A549 (cell line): Measurements from ENCODE around the gene SLC9A6. TPM values are rescaled to one million over a fixed set of nuclear protein-coding genes. Genes with fewer than 3 reads are reported as not detected.

ENCODE experiments used
- ATAC-seq, 2 experiments: fragments of 200-7000 bp in 1 of 2; fragments of >200 bp in 1 of 2; cut with Nextera tagmentation in 1 of 2; cut with Tn5 transposase in 1 of 2; 3 replicates each; pipeline versions ENCODE4 v1.8.0 to v1.9.1; 2018 to 2020; ENCODE audit warnings: mild to moderate bottlenecking in 1 of 2, moderate library complexity in 1 of 2
- CTCF ChIA-PET: fragments of 300-600 bp; sonication (Branson Sonifier 250); formaldehyde crosslinking; extraction: SDS; loops from one replicate; lab custom pipeline; 2021; ENCODE audit warnings: antibody characterized with exemption, inconsistent platforms; lab: Yijun Ruan, JAX
- POLR2A ChIA-PET: fragments of 350-600 bp; formaldehyde crosslinking; extraction: SDS; loops from one replicate; lab custom pipeline; 2021; ENCODE audit warnings: antibody characterized with exemption, inconsistent platforms; lab: Yijun Ruan, JAX
- DNase-seq, 2 experiments: peaks; one replicate each; pipeline versions ENCODE4 v3.0.0 to v3.0.0-alpha.2; 2011 to 2016; ENCODE audit warnings: low read depth in 1 of 2, low spot score in 1 of 2
- FAIRE-seq: peaks from 2 replicates; lab custom pipeline; 2011; peaks lifted over from hg19 to GRCh38; lab: Jason Lieb, UNC
- H3K27ac ChIP-seq, 2 experiments: fragments of >200 bp; sonication (Bioruptor Twin); formaldehyde crosslinking; 3 replicates each; pipeline ENCODE4 v1.5.1; 2016 to 2017
- H3K4me1 ChIP-seq: fragments of >200 bp; sonication (Bioruptor Twin); formaldehyde crosslinking; 3 replicates; pipeline ENCODE4 v1.6.1; 2016
- H3K4me2 ChIP-seq: fragments of >200 bp; sonication (Bioruptor Twin); formaldehyde crosslinking; 3 replicates; pipeline ENCODE4 v1.6.1; 2016
- H3K4me3 ChIP-seq: fragments of >200 bp; sonication (Bioruptor Twin); formaldehyde crosslinking; 3 replicates; pipeline ENCODE4 v1.5.1; 2016
- H3K9me3 ChIP-seq: fragments of >200 bp; sonication (Bioruptor Twin); formaldehyde crosslinking; 3 replicates; pipeline ENCODE4 v1.6.1; 2016
- ATOH8 ChIP-seq: fragments of 250-450 bp; sonication (Bioruptor Pico); IDR thresholded peaks from 2 replicates; pipeline ENCODE4 v1.5.0; 2020; ENCODE audit warnings: low read depth, mild to moderate bottlenecking, moderate library complexity
- BCL3 ChIP-seq: fragments of >200 bp; sonication (Bioruptor Twin); formaldehyde crosslinking; IDR thresholded peaks from 3 replicates; pipeline ENCODE4 v1.6.1; 2016
- CBX2 ChIP-seq: fragments of 200-600 bp; sonication (generic); IDR thresholded peaks from 2 replicates; pipeline ENCODE4 v1.6.1; 2016; ENCODE audit warnings: low read depth, mild to moderate bottlenecking, borderline replicate concordance
- CBX8 ChIP-seq: fragments of 200-600 bp; sonication (generic); IDR thresholded peaks from 2 replicates; pipeline ENCODE4 v1.6.1; 2016
- CTCF ChIP-seq: fragments of >200 bp; sonication (Bioruptor Twin); formaldehyde crosslinking; IDR thresholded peaks from 3 replicates; pipeline ENCODE4 v1.5.1; 2016
- E2F6 ChIP-seq: IDR thresholded peaks from 2 replicates; pipeline ENCODE4 v1.6.1; 2012; ENCODE audit warnings: low read depth, borderline replicate concordance
- EP300 ChIP-seq, 2 experiments: fragments of >200 bp; sonication (Bioruptor Twin); formaldehyde crosslinking; IDR thresholded peaks; 2 replicates in 1 of 2; 3 replicates in 1 of 2; pipeline ENCODE4 v1.6.1; 2016 to 2017
- FOXS1 ChIP-seq: fragments of 250-450 bp; sonication (Bioruptor Pico); IDR thresholded peaks from 2 replicates; pipeline ENCODE4 v1.5.0; 2020; ENCODE audit warnings: mild to moderate bottlenecking, moderate library complexity
- JUN ChIP-seq, 2 experiments: fragments of >200 bp; sonication (Bioruptor Twin); formaldehyde crosslinking; IDR thresholded peaks; 2 replicates in 1 of 2; 3 replicates in 1 of 2; pipeline ENCODE4 v1.6.1; 2016 to 2017
- MAX ChIP-seq: IDR thresholded peaks from 2 replicates; pipeline ENCODE4 v1.6.1; 2012
- MAZ ChIP-seq: fragments of 150-350 bp; IDR thresholded peaks from 2 replicates; pipeline ENCODE4 v1.6.1; 2014; ENCODE audit warnings: antibody characterized with exemption, low read depth, low read length, borderline replicate concordance
- MYC ChIP-seq: IDR thresholded peaks from 2 replicates; pipeline ENCODE4 v1.6.1; 2012; ENCODE audit warnings: mild to moderate bottlenecking, inconsistent platforms, low read length, improper control_type of control experiment, borderline replicate concordance
- POLR2AphosphoS2 ChIP-seq: conservative IDR thresholded peaks from 2 replicates; pipeline ENCODE4 v1.6.1; 2012; ENCODE audit warnings: low read length, improper control_type of control experiment, inconsistent platforms
- RAD21 ChIP-seq, 2 experiments: fragments of >200 bp in 1 of 2; sonication (Bioruptor Twin) in 1 of 2; formaldehyde crosslinking in 1 of 2; IDR thresholded peaks in 1 of 2; conservative IDR thresholded peaks in 1 of 2; 2 replicates in 1 of 2; 3 replicates in 1 of 2; pipeline ENCODE4 v1.6.1; 2012 to 2018; ENCODE audit warnings: inconsistent platforms in 1 of 2
- RCOR1 ChIP-seq: fragments of 150-350 bp; IDR thresholded peaks from 2 replicates; pipeline ENCODE4 v1.6.1; 2014; ENCODE audit warnings: antibody characterized with exemption, low read length, low read depth
- SMC3 ChIP-seq: fragments of >200 bp; sonication (Bioruptor Twin); formaldehyde crosslinking; IDR thresholded peaks from 3 replicates; pipeline ENCODE4 v1.6.1; 2018; ENCODE audit warnings: inconsistent platforms
- SREBF2 ChIP-seq: fragments of 450-650 bp; IDR thresholded peaks from 2 replicates; pipeline ENCODE4 v1.6.1; 2014; ENCODE audit warnings: mild to moderate bottlenecking, moderate library complexity
- USF2 ChIP-seq: fragments of 450-650 bp; IDR thresholded peaks from 2 replicates; pipeline ENCODE4 v1.6.1; 2014; ENCODE audit warnings: antibody characterized with exemption
- ZFP36 ChIP-seq: fragments of 450-650 bp; IDR thresholded peaks from 2 replicates; pipeline ENCODE4 v1.6.1; 2014; ENCODE audit warnings: borderline replicate concordance; ENCODE audit not compliant: partially characterized antibody
- ZNF302 ChIP-seq: fragments of 250-450 bp; sonication (Bioruptor Pico); IDR thresholded peaks from 2 replicates; pipeline ENCODE4 v1.9.0; 2021; ENCODE audit warnings: inconsistent platforms, mild to moderate bottlenecking, moderate library complexity
- ZSCAN20 ChIP-seq: fragments of 250-450 bp; sonication (Bioruptor Pico); IDR thresholded peaks from 2 replicates; pipeline ENCODE4 v1.8.0; 2022; ENCODE audit warnings: mild to moderate bottlenecking, moderate library complexity
- WGBS: methylation state at CpG from one replicate; pipeline ENCODE4 v1.1.6; 2017; ENCODE audit errors: missing lambda C conversion rate; 5-methylcytosine and 5-hydroxymethylcytosine counted together
- polyA plus RNA-seq, 4 experiments: library from polyadenylated mRNA; depleted of rRNA in 3 of 4; stranded (reverse); fragments of >200 nt; fragmentation: RNase III in 1 of 4; extraction: RNeasy Plus Mini Kit Qiagen cat#74134 plus additional on column Dnase treatment in 1 of 4; gene quantifications; 2 replicates in 3 of 4; 3 replicates in 1 of 4; pipeline ENCODE4 v1.2.3, GENCODE V29; 2011 to 2017

SLC9A6 gene
- polyA plus RNA-seq, 2 of the 4 experiments (the other 2 are of a cell fraction) = 12.2 to 15.6 TPM

GRCh38 chrX:136021903-136022302, 36.7 kb downstream of the SLC9A6 start:
- Histone ChIP-seq H3K4me3 (no peak overlapping the region), H3K4me2 (no peak overlapping the region), H3K4me1 (no peaks in the 10 kb centered on the region), H3K27ac (no peak overlapping the region), H3K9me3 (no peaks in the 10 kb centered on the region)
- CTCF ChIA-PET = interaction anchor here (1.5 kb wide), 1 partner anchor 187 kb away, joined by 4 read pairs; no protein-coding TSS in a partner anchor
- FAIRE-seq = no peak
- ATAC-seq = no peak
- WGBS = 75% methylated on average over 1 of the region's 1 CpG
- POLR2A ChIA-PET = no interaction called here
- TF ChIP-seq EP300 (IDR thresholded peaks at IDR 0.05) (no peak), FOXS1 (no peak), ATOH8 (CRISPR knock-in tag) (no peak), POLR2AphosphoS2 (no peak), RAD21 (conservative IDR thresholded peaks at IDR 0.05 in 1 of 2, IDR thresholded peaks at IDR 0.05 in 1 of 2) (no peak), MAX (no peak), CBX2 (no peak), ZSCAN20 (CRISPR knock-in tag) (no peak), JUN (IDR thresholded peaks at IDR 0.05) (no peak), SMC3 (no peak), ZFP36 (no peak), ZNF302 (CRISPR knock-in tag) (no peak), RCOR1 (no peak), USF2 (no peak)
- no peak for DNase-seq

GRCh38 chrX:136025091-136025490, 39.9 kb downstream of the SLC9A6 start:
- POLR2A ChIA-PET = no interaction called here
- CTCF ChIA-PET = interaction anchor here (0.7 to 10.0 kb wide), 3 partner anchors 28 to 184 kb away, joined by 3 to 124 read pairs (median 82); no protein-coding TSS in a partner anchor
- no peak overlapping the region for H3K27ac ChIP-seq
- 88% methylated on average over 3 of the region's 3 CpGs for WGBS
- DNase-seq (no peak), FAIRE-seq (peak; percentile 63), ATAC-seq (no peak)
- no peak overlapping the region for H3K4me3 ChIP-seq
- H3K9me3 ChIP-seq = no peaks in the 10 kb centered on the region
- TF ChIP-seq CBX8 = no peak
- H3K4me1 ChIP-seq = no peaks in the 10 kb centered on the region
- H3K4me2 ChIP-seq = no peak overlapping the region

- ATAC-seq (peak; percentile 74 to 86; a peak in 5 of 6 replicates), FAIRE-seq (peak; percentile 98), DNase-seq (peak; percentile 28 to 55)
- TF ChIP-seq USF2 (no peak), MYC (no peak), CTCF (peak; percentile 79), SREBF2 (no peak), MAX (no peak), E2F6 (no peak), BCL3 (no peak), RAD21 (conservative IDR thresholded peaks at IDR 0.05 in 1 of 2, IDR thresholded peaks at IDR 0.05 in 1 of 2) (peak; percentile 77 to 80), MAZ (no peak), SMC3 (peak; percentile 75)
- Histone ChIP-seq H3K27ac (no peak overlapping the region), H3K4me3 (no peak overlapping the region), H3K4me1 (no peaks in the 10 kb centered on the region), H3K9me3 (no peaks in the 10 kb centered on the region), H3K4me2 (no peak overlapping the region)
- CTCF ChIA-PET = interaction anchor here (0.6 to 10.0 kb wide), 61 partner anchors 10 to 666 kb away, joined by 3 to 124 read pairs (median 5); partner anchors contain the start of gene FHL1
- POLR2A ChIA-PET = interaction anchor here (0.7 to 1.1 kb wide), 4 partner anchors 55 to 196 kb away, joined by 3 to 6 read pairs (median 4); partner anchors contain the start of gene MMGT1
These were observed 43.2 kb downstream of the SLC9A6 start for GRCh38 chrX:136028383-136028984.
